OCI-LY3 (cell line): ENCODE data around the gene KCNE4.

ENCODE experiments used
- EZH2phosphoT487 ChIP-seq: fragments of 200-600 bp; shearing (Covaris generic); IDR thresholded peaks from 2 replicates; pipeline ENCODE4 v1.6.1; 2018; ENCODE audit warnings: antibody characterized with exemption, mixed run types, low read depth
- TF ChIP-seq, protein P1 (sequence below): fragments of 200-600, 300-600 bp; sonication (generic); IDR thresholded peaks from 2 replicates; pipeline ENCODE4 v1.5.1; 2014; ENCODE audit warnings: antibody characterized with exemption, low read length, low read depth

DNA sequence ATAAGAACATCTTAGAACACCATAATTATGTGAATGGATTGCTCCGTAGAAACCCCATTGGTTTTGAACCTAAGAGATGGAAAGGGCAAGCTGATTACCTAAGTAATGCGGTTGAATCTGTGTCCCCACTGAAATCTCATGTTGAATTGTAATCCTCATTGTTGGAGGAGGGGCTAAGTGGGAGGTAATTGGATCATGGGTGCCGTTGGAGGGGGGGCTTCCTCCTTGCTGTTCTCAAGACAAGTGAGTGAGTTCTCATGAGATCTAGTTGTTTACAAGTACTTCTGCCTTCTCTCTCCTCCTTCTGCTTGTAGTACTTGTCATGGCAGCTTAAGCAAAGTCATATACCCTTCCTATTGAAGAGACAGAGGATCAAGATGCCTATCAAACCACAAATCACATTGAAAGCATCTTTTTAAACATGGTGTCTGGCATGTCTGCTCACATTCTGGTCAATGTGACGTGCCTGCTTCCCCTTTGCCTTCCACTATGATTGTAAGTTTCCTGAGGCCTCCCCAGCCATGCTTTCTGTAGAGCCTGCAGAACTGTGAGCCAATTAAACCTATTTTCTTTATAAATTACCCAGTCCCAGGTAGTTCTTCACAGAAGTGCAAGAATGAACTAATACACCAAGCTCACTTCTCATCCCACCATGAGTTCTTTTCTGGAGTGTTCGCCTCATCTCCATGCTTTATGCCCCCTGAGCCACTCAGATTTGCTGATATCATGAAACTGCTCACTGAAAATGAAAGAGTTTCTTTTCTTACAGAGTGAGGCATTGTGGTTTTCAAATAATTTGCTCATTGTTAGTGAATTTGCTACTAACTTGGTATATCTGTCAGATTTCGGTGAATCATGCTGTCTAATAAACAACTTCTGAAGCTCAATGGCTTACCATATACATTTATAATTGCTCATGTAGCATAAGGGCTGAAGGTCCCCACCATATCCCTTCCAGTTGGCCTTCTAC, 23.6 kb downstream of the KCNE4 start:
- TF ChIP-seq, protein P1, sequence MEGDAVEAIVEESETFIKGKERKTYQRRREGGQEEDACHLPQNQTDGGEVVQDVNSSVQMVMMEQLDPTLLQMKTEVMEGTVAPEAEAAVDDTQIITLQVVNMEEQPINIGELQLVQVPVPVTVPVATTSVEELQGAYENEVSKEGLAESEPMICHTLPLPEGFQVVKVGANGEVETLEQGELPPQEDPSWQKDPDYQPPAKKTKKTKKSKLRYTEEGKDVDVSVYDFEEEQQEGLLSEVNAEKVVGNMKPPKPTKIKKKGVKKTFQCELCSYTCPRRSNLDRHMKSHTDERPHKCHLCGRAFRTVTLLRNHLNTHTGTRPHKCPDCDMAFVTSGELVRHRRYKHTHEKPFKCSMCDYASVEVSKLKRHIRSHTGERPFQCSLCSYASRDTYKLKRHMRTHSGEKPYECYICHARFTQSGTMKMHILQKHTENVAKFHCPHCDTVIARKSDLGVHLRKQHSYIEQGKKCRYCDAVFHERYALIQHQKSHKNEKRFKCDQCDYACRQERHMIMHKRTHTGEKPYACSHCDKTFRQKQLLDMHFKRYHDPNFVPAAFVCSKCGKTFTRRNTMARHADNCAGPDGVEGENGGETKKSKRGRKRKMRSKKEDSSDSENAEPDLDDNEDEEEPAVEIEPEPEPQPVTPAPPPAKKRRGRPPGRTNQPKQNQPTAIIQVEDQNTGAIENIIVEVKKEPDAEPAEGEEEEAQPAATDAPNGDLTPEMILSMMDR: no peak
- TF ChIP-seq EZH2phosphoT487: no peak
